Chondrocyte (in vitro differentiated cells): ENCODE results near the gene CLCC1. TPM values are rescaled to one million over a fixed set of nuclear protein-coding genes. Genes with fewer than 3 reads are reported as not detected.
A peak's percentile ranks its signal among the peaks of the same experiment; 100 is the strongest.

Source experiments
- DNase-seq: peaks from one replicate; pipeline ENCODE4 v3.0.0; 2021; ENCODE audit warnings: mixed read lengths, low spot score
- H3K27ac Mint-ChIP-seq: one replicate; pipeline ENCODE4 v1.8.0; 2021; ENCODE audit warnings: mild to moderate bottlenecking, moderate library complexity, mixed read lengths; ENCODE audit not compliant: unreplicated experiment
- H3K27me3 Mint-ChIP-seq: 2 replicates; pipeline ENCODE4 v1.8.0; 2021; ENCODE audit warnings: low read depth, mixed read lengths
- H3K36me3 Mint-ChIP-seq: 2 replicates; pipeline ENCODE4 v1.8.0; 2021; ENCODE audit warnings: low read depth, mixed read lengths
- H3K4me1 Mint-ChIP-seq: 2 replicates; pipeline ENCODE4 v1.8.0; 2021; ENCODE audit warnings: low read depth, mild to moderate bottlenecking, mixed read lengths
- H3K4me3 Mint-ChIP-seq: one replicate; pipeline ENCODE4 v1.8.0; 2021; ENCODE audit warnings: mild to moderate bottlenecking, moderate library complexity, mixed read lengths; ENCODE audit not compliant: unreplicated experiment
- H3K9me3 Mint-ChIP-seq: 2 replicates; pipeline ENCODE4 v1.8.0; 2021; ENCODE audit warnings: low read depth, mixed read lengths
- total RNA-seq: library from RNA; stranded (reverse); gene quantifications from 3 replicates; pipeline ENCODE4 v1.2.1, GENCODE V29; 2021
- TF ChIP-seq, protein P1 (sequence below): fragments of 200-600 bp; sonication (generic); IDR thresholded peaks from 2 replicates; pipeline ENCODE4 v1.5.0; 2021; ENCODE audit warnings: antibody characterized with exemption, mild to moderate bottlenecking, moderate library complexity

Gene CLCC1
- total RNA-seq, 1 donor from 2014 or later = 41.7 TPM

DNA sequence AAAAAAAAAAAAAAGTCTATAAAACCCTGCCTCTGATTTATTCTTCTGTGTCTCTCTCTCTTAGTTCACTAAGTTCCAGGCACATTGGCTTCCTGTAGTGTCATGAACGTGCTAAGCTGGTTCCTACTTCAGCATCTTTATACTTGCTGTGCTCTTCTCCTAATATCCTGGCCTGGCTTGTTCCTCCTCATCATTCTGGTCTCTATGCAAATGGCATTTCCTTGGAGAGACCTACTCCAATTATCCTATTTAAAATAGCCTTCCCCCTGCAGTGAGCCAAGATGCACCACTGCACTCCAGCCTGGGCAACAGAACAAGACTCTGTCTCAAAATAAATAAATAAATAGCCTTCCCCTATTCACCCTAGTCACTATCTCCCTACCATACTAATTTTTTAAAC, 9.7 kb upstream of the CLCC1 start:
- no peak overlapping the region for H3K4me3 Mint-ChIP-seq
- no peak overlapping the region for H3K27ac Mint-ChIP-seq
- no peaks in the 10 kb centered on the region for H3K9me3 Mint-ChIP-seq
- DNase-seq = no peak
- H3K27me3 Mint-ChIP-seq = no peaks in the 10 kb centered on the region
- H3K36me3 Mint-ChIP-seq = peaks cover 33% of the 10 kb centered on the region
- H3K4me1 Mint-ChIP-seq = no peaks in the 10 kb centered on the region
- TF ChIP-seq, protein P1, sequence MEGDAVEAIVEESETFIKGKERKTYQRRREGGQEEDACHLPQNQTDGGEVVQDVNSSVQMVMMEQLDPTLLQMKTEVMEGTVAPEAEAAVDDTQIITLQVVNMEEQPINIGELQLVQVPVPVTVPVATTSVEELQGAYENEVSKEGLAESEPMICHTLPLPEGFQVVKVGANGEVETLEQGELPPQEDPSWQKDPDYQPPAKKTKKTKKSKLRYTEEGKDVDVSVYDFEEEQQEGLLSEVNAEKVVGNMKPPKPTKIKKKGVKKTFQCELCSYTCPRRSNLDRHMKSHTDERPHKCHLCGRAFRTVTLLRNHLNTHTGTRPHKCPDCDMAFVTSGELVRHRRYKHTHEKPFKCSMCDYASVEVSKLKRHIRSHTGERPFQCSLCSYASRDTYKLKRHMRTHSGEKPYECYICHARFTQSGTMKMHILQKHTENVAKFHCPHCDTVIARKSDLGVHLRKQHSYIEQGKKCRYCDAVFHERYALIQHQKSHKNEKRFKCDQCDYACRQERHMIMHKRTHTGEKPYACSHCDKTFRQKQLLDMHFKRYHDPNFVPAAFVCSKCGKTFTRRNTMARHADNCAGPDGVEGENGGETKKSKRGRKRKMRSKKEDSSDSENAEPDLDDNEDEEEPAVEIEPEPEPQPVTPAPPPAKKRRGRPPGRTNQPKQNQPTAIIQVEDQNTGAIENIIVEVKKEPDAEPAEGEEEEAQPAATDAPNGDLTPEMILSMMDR = no peak

DNA sequence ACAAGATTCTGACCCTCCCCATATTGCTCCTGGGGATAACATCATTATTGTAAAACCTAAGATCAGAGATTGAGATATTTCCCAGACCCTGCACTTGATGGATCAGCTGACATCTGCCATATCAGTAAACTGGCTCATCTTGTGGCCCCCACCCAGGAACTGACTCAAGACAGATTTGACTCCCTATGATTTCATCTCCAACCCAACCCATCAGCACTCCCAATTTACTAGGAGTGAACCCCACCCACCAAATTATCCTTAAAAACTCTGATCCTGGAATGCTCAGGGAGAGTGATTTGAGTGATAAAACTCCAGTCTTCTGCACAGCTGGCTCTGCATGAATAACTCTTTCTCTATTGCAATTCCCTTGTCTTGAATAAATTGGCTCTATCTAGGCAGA, 6.1 kb upstream of the CLCC1 start:
- no peak for DNase-seq
- TF ChIP-seq, protein P1 = no peak
- Mint-ChIP-seq H3K4me1 (peaks cover under 1% of the 10 kb centered on the region), H3K36me3 (peaks cover 18% of the 10 kb centered on the region), H3K4me3 (no peak overlapping the region), H3K27ac (no peak overlapping the region), H3K9me3 (no peaks in the 10 kb centered on the region), H3K27me3 (no peaks in the 10 kb centered on the region)

DNA sequence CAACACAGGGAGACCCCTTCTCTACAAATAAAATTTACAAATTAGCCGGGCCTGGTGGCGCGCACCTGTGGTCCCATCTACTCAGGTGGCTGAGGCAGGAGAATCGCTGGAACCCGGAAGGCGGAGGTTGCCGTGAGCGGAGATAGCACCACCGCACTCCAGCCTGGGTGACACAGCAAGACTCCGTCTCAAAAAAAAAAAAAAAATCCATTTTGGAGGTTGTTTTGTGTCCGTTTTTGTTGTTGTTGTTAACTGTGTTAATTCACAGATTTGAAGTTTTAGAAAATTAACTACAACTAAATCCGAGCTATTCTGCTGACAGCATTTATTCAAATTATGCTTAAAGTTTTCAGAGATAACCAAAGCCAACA, 618 bp downstream of the CLCC1 start:
- Mint-ChIP-seq H3K36me3 (peaks cover 2% of the 10 kb centered on the region), H3K27me3 (no peaks in the 10 kb centered on the region), H3K4me1 (peaks cover 24% of the 10 kb centered on the region), H3K27ac (peak overlapping the region; percentile 95), H3K9me3 (no peaks in the 10 kb centered on the region), H3K4me3 (peak overlapping the region; percentile 86)
- TF ChIP-seq, protein P1 = no peak
- no peak for DNase-seq

DNA sequence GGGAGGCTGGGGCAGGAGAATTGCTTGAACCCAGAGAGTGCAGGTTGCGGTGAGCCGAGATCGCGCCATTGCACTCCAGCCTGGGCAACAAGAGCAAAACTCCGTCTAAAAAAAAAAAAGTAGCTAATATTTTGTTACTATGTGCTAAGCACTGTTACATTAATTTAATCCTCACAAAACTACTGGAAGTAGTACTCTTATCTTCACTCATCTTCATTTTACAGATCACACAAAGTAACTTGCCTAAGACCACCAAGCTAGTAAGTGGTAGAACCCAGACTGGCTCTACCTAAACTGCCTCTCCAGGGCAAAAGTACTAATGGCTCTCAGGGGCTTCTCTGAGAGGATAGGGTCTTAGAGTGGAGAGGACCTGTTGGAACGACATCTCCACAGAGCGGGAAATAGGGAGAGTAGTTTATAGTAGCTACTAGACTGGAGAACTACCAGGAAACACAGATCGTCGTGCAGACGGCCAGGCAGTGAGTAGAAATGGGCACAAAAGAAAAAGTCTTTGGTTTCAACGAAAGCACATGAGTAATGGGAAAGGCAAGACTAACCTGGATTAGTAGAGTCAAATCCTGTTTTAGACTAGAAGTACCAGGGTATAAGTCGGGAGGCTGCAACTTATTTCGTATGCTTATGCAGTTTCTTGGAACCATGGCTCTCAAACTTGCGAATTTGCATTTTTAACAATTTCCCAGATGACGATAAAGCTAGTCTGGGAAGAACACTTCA, 1.4 kb downstream of the CLCC1 start:
- Mint-ChIP-seq H3K27me3 (no peaks in the 10 kb centered on the region), H3K36me3 (peaks cover 2% of the 10 kb centered on the region), H3K27ac (peak overlapping the region; percentile 95), H3K4me3 (peak overlapping the region; percentile 86), H3K4me1 (peaks cover 26% of the 10 kb centered on the region), H3K9me3 (no peaks in the 10 kb centered on the region)
- no peak for DNase-seq
- TF ChIP-seq, protein P1 = no peak

DNA sequence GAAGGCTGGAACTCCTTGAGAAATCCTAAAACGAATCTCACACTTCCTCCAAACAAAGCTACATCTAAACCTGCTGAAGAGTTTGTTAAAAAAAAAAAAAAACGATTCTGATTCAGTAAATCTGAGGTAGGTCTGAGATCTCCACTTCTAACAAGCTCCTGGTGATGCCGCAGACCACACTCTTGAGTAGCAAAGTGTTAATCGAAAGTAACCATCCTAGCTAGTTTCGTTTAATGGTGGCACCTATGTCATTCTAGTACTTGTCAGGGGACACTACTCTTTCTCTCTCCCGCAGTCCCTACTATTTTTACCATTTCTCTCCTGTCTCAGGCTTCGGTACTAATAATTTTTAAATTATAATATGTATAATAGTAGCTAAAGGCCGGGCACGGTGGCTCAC, 2.1 kb downstream of the CLCC1 start:
- TF ChIP-seq, protein P1 = no peak
- peaks cover 30% of the 10 kb centered on the region for H3K4me1 Mint-ChIP-seq
- no peaks in the 10 kb centered on the region for H3K9me3 Mint-ChIP-seq
- no peak for DNase-seq
- no peak overlapping the region for H3K4me3 Mint-ChIP-seq
- peaks cover 2% of the 10 kb centered on the region for H3K36me3 Mint-ChIP-seq
- no peaks in the 10 kb centered on the region for H3K27me3 Mint-ChIP-seq
- no peak overlapping the region for H3K27ac Mint-ChIP-seq
